COLO668 (cell line): ENCODE measurements around the gene RNU1-4.
"Not testable (repeated sequence)": the region's sequence is repeated elsewhere in the genome, so short reads cannot be mapped to it uniquely, and the experiment has no call there.

Experiments
- DNase-seq: peaks from one replicate; lab custom pipeline; 2025; ENCODE audit not compliant: unreplicated experiment; lab: John Stamatoyannopoulos, UW

RNU1-4 gene

DNA sequence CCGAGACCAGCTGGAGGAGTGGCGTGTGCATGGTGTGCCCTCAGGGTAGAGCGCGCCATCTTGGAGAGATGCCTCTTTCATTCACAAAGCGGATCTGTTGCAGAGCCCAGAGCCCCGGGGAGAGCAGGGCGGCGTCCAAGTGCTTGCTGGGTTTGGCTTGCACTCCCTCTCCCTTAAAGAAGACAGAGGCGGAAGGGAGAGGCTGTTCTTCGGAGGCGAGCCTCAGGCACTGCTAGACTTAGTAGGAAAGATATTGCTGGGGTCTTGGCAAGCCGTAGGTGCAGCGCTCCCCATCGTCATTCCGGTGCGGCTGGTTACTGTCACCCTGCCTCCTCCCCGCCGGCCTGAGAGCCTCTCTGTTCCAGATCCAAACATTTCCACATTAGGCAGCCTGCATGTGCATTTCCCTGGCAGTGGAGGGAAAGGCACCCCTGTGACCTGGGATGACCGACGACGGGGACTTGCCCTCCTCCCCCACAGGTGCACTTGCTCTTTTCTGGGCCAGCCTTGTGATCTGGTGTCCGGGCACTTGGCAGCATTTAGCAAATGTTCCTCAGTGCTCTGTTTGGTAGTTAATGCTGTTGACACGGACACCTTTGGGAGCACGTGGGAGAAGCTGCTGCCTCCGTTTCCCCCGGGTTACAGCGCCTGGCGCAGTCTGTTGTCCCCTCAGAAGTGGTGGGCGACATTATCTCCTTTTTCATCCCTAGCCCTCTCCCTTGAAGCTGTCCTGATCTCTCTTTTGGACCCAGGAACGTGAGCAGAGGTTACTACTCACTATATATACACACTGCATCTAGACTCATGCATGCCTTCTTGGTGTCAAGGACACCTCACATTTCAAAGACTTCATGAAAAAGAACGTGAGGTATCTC, 25.7 kb downstream of the RNU1-4 start:
- DNase-seq: not testable (repeated sequence)

DNA sequence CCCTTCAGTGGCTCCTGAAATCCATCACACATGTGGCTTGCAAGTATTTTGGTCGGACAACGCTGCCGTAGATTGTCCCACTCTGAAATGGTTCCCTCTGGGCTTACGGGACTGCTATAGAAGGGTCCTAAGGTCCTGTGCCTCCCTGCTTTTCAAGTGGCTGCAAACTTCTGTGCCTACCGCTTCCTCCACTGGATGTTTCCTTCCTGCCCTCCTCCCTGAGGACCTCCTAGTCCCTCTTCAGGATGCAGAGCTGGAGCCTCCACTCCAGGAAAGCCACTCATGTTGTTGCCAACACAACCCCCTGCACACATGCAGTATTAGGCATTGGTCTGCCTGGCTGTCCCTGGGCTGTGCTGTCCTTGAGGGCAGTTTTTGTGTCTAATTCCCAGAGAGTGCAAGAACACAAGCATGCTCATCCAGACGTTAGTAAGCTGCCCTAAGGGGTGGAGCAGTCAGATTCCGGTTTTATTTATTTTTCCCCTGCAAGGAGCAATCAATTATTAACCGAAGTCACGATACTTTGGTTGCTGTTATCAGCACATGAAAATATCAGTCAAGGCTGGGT, 26.5 kb downstream of the RNU1-4 start:
- DNase-seq: not testable (repeated sequence)

GRCh38 chr1:16770139-16770759, 29.9 kb downstream of the RNU1-4 start:
- not testable (repeated sequence) for DNase-seq

- DNase-seq: not testable (repeated sequence)
Observed at GRCh38 chr1:16770896-16771446, 30.7 kb downstream of the RNU1-4 start.

DNA sequence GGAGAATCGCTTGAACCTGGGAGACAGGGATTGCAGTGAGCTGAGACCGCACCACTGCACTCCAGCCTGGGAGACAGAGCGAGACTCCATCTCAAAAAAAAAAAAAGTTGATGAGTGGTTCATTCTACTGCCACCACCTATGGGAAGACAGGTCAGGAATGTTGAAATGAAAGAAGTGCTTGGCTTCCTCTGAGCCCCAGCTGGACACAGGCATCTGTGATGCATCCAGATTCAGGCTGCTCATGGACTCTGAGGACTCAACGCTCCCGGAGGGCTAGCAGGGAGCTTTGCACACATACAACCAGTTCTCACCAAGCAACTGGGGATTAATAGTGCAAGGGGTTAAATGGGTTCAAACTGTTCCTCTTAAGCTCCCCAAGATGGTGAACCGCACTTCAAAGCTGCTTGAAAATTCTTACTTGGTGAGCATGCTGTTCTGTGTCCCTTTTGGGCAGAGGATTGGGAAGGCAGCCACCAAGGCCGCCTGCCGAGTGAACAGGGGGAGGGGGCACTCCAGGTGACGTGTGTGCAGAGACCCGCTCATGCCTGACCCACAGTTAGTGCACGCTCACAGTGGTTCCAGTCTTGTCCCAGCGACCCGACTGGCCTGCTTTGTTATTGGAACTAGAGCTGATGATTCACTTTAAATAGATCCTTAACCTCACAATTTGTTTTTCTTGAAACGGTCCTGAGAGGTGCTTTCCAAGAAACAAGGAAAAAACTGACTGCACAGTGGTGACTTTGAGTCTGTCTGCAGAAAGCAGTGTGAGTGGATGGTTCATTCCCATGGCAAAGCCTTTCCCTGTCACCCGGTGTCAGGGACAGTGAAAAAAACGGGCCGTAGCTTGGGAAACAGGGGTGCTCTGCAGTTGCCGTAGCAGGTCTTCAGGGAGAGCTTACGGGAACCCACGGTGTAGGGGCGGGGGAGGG, 32.2 kb downstream of the RNU1-4 start:
- DNase-seq: not testable (repeated sequence)

DNA sequence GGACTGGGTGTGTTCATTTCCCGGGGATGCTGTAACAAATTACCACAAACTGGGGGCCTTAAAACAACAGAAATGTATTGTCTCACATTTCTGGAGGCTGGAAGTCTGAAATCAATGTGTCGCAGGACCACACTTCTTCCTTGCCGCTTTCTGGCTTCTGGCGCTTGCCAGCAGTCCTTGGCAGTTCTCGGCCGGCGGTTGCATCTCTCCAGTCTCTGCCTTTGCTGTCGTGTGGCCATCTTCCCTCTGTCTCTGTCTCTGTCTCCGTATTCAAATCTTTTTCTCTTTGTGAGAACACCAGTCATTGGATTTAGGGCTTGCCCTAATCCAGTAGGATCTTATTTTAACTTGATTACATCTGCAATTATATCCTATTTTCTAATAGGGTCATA, 32.9 kb downstream of the RNU1-4 start:
- DNase-seq: not testable (repeated sequence)

DNA sequence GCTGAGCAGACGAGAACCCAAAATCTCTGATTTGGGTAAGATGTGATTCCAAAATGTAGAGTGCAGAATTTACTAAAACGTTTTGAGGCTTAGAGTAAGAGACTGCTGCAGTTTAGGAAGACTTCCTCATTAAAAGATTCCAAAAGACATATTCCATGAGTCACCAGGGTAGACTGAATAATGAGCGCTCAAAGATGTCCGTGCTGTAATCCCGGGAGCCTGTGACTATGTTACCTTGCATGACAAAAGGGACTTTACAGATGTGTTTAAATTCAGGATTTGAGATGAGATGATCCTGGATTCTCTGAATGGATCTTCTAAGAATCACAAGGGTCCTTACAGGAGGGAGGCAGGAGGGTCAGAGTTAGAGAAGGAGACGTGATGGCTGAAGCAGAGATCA, 33.4 kb downstream of the RNU1-4 start:
- not testable (repeated sequence) for DNase-seq

DNA sequence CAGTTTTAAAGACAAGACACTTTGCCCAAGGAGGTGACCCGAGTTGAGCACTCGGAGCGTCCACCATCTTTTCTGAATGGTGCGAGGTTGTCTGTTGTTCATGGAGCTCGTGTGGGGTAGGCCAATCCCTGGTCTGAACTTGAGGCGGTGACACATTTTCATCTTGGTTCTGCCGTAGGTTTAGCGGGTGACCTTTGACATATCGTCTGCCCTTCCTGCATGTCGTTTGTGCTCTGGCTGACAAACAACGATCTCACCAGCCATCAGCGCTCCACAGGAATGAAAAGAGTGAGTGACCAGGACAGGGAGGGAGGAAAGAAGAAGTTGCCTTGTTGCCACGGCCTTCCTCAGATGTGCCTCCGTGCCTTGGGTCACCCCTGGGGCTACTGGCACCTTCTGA, 34.5 kb downstream of the RNU1-4 start:
- DNase-seq: not testable (repeated sequence)

DNA sequence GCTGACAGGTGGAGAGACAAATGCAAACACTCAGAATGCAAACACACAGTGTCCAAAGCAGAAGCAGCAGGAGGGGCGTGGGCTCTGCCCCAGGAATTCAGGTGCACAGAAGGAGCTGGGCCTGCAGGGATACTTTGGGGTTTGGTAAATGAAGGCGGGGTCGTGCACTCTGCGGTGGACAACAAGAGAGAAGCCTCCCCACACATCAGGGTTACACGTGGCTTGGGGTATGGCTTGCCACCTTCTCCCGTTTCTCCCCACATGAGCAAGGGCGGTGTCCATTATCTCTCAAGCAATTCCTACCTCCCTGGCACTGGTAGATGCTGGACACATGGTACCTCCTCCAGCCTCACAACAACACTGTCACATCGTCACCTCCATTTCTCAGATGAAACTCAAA, 35.0 kb downstream of the RNU1-4 start:
- not testable (repeated sequence) for DNase-seq

DNA sequence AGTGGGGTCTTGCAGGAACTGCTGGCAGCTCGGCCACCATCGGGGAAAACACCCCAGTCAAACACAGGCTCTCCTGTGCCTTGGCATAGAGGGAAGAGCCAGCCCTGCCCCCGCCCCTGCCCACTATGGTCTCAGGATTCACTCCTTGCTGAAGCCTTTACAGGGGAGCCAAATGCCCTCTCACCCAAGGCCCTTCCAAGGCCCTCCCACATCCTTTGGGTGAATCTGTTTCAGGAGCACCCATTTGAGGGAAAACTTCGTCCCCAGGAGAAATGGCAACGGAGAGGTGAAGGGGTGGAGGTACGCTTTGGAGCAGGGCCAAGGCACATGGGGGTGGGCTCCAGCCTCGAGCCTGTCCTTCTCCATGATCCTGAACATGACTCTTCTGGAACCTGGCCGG, 35.9 kb downstream of the RNU1-4 start:
- not testable (repeated sequence) for DNase-seq

DNA sequence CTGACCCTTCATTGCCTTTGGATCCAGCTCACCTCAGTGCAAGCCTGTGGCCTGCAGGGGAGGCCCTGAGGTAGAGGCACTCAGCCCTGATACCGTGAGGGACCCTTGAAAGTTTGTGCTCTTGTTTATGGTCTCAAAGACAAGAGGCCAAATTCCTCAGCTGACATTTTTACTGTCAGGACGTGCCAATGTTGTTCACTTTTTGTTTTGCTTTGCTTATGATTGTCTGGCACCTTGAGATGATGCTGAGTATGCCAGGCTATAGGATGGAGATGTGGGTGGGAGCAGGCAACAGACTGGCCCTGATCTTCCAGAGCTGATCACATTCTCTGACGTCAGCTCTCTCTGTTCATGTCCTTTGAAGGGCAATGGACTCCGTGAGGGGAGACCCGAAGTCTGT, 36.5 kb downstream of the RNU1-4 start:
- DNase-seq: not testable (repeated sequence)

DNA sequence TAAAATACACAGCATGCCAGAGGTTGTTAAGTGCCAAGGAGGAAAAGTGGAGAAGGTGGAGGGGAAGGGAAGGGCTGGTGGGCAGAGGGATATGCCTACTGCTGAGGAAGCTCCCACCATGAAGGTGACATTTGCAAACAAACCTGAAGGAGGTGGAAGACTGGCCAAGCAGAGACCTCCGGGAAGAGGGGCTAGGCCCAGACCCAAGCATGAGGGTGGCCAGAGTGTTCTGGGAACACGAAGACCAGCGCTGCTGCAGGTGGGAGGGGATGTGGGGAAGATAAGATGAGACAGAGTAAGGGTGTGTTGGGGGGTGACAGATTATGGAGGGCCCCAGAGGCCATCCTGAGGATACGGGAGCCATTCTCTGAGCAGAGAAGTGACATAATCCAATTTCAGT, 37.5 kb downstream of the RNU1-4 start:
- DNase-seq: not testable (repeated sequence)

- not testable (repeated sequence) for DNase-seq
Observed at GRCh38 chr1:16779525-16779924, 39.2 kb downstream of the RNU1-4 start.

DNA sequence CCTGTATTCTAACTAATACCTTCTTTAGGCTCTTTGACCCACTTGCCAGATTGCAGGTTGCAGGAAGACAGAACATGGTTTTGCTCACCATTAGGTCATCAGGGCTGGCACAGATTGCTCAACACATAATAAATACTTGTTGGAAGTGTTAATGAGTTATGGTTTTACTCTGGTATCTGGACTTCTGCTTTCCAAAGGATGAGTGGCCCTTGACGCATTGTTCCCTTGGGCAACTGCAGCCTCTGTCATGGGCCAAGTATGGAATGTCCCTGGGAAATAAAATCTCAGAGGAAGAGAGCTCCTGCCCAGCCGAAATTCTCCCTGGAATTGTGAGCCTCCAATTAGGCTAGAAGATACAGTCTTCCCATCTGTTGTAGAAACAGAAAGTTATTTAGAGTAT, 40.7 kb downstream of the RNU1-4 start:
- not testable (repeated sequence) for DNase-seq

- DNase-seq: not testable (repeated sequence)
Observed at GRCh38 chr1:16781625-16782024, 41.3 kb downstream of the RNU1-4 start.

- not testable (repeated sequence) for DNase-seq
Observed at GRCh38 chr1:16784955-16785354, 44.6 kb downstream of the RNU1-4 start.

GRCh38 chr1:16786362-16786761, 46.0 kb downstream of the RNU1-4 start:
- DNase-seq: not testable (repeated sequence)

DNA sequence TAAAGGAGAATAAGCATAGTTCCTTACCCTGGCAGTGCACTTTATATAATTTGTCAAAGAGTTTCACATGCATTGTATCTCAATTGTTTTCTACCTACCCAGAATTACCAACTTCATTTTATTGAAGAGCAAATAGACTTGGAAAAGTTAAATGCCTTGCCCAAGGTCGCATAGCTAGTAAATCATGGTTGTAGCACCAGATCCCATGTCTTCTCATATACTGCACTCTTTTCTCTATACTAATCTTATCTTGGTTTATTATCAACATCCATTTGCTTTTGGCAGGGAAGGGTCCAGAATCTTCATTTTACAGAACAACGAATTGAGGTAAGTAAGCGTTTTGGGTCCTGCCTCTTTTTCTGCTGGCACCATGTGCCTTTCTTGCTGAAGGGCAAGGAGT, 46.9 kb downstream of the RNU1-4 start:
- DNase-seq: not testable (repeated sequence)

DNA sequence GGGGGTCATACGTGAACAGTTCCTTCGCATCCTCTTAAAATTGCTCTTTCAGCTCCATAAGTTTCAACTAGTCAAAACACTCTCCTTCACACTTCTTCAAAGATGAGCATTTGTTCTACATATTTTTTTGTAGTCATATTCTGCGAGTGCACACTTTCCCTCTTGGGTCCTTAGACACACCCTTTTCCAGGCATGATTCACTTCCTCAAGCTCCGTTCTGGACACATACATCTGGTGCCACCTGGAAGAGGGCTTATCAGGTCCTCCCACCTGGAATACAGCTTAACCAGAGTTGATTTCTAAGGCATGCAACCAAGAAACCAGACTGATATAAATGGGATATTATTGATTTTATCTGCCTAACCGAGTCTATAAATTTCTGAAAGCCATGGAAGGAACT, 47.4 kb downstream of the RNU1-4 start:
- not testable (repeated sequence) for DNase-seq
